NCI-H446 treated with DMSO at 0.1 percent for 48 hours (cell line): ENCODE data around the gene CCDC61.

Experiments used
- DNase-seq: peaks from one replicate; lab custom pipeline; 2025; lab: John Stamatoyannopoulos, UW

The CCDC61 gene, protein sequence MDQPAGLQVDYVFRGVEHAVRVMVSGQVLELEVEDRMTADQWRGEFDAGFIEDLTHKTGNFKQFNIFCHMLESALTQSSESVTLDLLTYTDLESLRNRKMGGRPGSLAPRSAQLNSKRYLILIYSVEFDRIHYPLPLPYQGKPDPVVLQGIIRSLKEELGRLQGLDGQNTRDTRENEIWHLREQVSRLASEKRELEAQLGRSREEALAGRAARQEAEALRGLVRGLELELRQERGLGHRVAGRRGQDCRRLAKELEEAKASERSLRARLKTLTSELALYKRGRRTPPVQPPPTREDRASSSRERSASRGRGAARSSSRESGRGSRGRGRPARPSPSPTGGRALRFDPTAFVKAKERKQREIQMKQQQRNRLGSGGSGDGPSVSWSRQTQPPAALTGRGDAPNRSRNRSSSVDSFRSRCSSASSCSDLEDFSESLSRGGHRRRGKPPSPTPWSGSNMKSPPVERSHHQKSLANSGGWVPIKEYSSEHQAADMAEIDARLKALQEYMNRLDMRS

DNA sequence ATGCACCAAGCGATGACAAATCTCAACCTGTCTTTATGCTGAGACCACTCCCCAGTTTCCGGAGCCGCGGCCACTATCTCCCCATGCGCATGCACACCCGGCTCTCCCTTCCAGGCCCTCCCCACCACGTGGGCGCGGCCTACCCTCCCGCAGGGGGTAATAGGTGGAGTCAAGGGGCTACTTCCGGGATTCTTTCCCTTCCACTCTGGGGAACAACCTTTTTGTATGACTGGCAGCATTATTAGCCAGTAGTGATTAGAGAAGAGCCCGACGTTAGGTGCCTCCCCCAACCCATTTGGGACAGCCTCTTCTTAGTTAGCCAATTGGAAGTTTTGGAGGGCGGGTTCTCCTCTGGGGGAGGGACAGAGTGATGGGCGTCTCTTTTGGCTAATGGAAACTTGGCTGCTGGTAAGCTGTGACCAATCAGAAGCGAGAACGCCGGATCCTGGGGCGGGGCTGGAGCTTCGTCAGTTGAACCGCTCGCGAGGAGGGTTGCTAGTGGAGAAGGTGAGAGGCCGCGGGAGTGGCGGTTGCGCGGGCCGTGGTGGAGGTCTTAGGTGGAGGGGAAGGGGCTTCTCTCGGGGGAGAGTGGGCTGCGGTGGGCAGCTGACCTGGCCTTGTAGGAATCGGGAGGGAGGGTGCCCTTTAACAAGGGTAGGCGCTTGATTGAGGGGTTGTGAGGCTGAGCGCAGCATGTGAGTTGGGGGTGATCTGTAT, at the start of gene CCDC61:
TSS of gene CCDC61 (plus strand) at position 470 of the 717 bp plus-strand sequence. CDS start 7,552 bp downstream, outside the sequence.
- DNase-seq, result peak; percentile 100

DNA sequence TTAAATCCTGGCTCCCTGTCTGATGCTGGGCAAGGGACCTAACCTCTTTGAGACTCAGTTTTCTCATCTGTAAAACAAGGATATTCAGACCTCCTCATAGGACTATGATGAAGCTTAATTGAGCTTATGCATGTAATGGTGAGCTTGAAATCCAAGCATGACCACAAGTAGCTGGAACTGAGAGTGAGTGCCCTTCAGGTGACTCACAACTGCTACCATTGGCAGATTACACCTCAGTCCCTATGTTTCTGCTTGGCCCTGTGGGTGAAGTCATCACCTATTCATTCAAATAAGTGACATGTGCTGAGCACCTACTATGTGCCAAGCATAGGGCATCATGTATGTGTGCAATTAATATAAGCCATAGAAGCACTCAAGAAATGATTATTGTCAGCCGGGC, 47.3 kb upstream of the CCDC61 start:
- DNase-seq, result no peak

DNA sequence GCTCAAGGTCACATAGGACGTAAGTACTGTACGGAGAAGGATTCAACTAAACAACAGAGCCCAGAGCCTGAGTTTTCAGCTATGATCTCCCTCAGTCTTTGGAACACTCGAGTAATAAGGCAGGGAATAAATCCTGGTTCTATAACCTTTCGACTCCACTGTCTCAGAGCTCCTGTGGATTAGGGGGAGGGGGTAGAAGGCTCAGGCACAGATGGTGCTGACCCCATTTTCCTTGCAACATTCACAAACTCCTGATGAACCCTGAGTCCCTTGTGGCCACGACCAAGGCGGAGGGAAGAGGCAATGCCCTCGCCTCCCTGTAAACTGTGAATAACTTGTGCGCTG, 43.0 kb upstream of the CCDC61 start:
- no peak for DNase-seq

DNA sequence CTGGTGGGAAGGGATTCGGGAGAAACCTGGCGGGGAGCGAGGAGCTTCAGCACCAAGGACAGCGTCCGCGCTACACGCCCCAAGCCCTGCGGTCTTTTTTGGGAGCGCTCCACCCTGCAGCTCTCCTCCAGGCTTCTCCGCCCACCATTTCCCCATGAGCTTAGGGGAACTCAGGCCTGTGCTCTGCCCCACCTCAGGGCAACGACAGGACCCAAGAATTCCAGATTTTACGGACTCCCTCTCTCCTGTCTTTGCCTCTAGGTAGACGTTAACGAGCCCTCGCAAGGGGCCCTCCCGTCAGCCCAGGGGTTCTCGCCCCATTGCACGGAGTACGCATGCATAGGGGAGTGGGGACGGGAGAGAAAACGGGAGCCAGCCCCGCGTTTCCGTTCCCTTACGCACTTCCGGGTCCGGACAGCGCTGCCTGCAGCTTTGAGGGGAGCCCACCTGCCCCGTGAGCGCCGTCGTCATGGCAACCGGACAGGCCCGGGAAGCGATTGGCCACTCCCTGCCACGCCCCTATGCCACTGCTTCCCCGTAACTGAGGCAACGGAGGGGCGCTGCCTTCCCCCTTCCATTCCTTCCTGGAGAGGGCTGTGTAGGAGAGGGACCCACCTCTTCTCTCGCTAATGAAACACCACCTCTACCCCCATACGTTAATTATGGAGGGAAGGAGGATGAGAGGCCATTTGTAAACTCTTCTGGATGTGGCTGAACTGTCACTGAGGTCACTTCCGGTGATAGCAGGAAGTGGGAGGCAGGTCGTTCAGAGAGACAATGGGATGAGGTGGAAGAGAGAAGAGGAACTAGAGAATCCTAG, 42.4 kb upstream of the CCDC61 start:
- DNase-seq, result no peak

DNA sequence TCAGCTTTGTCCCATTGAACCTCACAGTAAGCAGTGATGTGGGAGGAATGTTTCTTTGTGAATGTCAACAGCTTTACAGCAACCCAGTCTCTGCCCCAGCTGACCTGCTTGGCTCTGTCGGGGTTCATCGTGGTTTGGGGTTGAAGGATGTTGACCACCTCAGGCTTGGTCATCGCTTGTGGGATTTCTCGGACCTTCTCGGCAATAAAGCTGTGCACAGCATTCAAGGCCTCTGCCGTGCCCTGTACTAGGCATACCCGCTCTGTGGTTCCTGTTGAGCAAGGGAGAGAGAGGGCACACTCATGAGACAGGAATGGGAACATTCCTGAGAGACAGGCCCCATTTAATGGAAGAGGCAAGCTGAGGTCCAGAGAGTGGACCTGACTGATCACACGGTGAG, 41.6 kb upstream of the CCDC61 start:
- DNase-seq, result no peak

DNA sequence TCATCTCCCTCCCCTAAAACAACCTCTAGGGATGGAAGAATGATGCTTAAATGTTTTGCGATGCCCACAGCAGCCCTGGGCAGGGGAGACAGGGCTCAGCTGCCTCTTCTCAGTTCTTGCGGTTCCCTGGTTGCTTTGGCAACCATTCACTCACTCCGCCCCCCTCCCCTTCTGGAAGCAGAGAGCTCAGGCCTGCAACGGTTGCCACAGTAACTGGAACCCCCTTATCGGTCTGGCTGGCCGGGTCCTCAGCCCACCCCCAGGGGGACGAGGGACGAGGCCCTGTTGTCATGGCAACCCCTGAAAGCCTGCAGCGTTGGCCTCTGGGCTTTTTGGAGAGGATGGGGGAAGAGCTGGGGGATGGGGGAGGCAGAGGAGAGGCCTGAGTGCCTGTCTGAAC, 41.1 kb upstream of the CCDC61 start:
- no peak for DNase-seq

DNA sequence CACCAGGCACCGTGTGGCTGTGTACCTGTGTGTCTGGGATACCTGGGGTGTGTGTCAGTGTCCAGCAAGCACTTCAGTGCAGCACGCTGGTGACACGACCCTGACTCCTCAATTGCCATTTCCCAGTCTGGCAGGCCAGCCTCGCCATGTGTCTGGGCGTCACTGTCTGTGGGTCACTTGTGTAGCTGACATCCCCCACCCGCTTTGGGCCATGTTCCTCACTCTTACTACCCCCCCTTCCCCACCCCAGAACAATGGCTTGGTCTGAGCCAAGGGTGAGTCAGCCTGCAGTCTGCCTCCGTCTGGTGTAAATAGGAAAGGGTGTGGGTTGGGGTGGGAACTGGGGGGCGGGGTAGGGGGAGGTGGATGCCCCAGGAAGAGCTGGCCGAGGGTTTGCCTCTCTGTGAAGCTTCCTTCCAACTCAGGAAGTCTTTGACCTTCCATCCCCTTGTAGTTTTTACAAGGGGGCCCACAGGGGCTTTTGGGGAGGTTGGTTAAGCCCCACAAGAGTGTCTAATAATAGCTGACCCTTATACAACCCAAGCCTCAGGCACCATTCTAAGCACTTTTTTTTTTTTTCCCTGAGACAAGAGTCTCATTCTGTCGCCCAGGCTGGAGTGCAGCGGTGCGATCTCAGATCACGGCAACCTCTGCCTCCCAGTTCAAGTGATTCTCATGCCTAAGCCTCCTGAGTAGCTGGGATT, 39.2 kb upstream of the CCDC61 start:
- no peak for DNase-seq

DNA sequence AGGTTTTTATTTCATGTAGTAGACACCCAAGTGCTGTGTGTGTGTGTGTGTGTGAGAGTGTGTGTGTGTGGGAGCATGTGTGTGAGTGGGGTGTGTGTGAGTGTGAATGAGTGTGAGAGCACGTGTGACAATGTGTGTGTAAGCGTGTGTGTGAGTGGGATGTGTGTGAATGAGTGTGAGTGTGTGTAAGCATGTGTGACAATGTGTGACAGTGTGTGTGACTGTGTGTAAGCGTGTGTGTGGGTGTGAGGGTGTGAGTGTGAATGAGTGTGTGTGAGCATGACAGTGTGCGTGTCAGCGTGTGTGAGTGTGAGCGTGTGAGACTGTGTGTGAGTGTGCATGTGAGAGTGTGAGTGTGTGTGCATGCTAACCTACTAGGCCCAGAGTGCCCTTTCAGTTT, 36.9 kb upstream of the CCDC61 start:
- DNase-seq, result no peak

DNA sequence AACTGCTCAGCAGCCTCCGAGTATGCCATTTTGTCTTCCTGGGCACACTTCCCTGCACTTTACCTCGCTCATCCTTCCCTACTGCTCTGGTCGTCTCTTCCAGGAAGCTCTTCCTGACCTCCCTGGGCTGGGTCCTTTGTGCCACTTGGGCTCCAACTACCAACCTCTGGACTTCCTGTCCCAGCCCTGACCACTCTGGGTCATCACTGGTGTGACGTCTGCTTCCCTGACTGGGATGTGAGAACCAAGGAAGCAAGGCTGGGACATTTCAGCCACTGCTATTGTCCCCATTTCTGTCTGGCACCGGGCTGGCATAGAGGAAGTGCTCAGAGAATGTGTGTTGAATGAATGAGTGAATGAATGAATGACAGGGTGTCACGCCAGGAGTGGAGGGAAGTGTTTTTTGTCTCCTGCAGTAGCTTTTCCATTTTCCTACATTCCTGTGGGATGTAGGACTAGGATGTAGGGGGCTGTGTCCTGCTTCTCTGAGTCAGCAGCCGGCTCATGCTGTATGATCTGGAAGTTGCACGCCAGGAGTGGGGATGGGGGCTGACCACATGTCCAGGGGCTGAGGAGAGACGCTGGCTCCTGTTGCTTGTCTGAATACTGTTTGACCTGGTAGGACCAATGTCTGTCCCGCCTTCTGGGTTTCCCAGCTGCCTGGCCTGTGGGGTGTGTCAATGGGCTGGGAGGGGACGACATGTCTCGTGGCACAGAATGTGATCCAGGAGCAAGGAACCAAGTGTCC, 36.3 kb upstream of the CCDC61 start:
- no peak for DNase-seq

DNA sequence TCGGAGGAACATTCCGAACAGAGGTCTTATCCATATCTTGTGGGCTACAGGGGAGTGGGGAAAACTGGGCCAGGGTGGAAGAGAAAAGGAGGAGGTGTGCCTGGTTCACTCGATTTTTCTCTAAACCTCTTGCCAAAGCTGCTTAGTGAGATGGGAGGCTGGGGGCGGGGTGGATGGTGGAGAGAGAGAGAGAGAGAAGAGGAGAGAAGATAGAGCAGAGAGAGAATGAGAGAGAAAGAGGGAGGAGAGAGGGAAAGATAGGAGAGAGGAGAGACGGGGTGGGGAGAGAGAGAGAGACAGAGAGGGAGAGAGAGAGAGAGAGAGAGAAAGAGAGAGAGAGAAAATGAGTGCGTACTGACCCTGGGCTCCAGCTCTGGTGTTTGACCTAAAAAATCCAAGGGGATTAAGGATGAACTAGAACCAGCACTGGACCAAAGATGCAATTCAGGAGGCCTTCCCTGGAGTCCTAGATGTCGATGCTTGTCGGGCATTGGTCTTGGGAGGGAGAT, 35.7 kb upstream of the CCDC61 start:
- no peak for DNase-seq

DNA sequence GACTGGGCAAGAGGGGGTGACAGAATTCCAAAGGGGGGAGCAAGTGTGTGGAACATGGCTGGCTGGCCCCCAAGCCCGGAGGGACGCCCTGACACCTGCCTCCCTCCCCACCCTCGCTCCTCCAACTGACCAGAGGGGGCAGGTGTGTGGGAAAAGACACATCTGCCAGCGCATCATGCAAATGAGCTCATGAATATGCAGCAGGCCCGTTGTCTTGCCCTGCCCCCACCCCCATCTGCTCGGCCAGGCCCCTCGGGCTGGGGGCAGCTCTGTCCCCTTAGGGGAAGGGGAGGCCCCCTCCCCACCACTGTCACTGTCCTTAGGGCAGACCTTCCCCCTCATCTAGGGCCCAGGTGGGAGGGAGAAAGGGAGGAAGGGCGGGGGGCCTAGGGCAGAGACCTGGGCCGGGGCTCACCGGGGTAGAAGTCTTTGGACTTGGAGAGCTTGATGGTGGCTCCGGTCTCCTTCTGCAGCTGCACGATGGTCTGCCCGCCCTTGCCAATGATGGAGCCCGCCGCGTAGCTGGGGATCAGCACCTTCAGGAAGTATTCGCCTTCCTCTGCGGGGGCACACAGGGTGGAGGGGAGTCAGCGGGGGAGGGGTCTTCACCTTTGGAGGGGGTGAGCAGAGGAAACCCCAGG, 34.6 kb upstream of the CCDC61 start:
- DNase-seq, result no peak

DNA sequence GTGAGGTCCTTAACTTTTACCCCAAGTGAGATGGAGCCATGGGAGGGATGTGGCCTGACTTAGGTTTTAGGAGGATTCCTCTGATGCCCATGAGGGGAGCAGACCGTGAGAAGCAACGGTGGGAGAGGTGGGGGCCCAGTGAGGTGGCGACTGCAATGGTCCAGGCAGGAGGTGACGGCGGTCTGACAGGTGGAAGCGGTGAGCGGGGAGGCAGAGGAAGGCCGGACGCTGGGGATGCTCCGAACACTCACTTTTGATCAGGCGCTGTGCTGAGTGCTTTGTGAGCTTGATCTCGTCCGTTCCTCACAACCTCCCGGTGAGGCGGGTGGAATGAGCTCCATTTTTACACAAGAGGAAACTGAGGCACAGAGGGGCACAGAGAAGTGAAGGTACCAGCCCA, 33.2 kb upstream of the CCDC61 start:
- no peak for DNase-seq

DNA sequence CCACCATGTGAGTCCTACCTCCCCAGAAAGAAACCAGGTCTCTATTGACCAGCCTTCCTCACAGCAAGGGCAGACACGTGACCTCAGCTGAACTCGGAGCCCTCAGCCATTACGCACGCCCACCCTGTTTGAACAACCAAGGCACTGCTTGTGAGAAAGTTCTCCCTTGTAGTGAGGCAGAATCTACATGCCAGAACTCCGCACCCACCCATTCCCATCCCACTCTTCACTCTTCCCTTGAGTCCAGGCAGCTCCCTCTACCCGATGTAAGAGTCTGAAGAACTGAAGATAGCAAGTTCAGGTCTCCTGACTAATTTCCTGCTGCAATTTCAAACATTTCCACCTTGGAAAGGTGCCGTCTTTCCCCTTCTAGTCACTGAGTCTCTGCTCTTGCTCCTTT, 28.0 kb upstream of the CCDC61 start:
- DNase-seq, result no peak

DNA sequence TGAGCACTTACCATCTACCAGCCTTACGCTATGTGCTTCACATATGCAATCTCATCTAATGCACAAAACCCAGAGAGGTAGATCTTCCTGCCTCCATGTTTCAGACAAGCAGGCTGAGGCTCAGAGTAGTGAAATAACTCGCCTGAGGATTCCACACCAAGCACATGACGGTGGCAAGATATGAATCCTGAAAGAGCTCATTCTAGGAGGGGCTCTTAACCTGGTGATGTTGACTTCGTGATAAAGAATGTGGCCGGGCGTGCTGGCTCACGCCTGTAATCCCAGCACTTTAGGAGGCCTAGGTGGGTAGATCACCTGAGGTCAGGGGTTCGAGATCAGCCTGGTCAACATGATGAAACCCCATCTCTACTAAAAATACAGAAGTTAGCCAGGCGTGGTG, 26.6 kb upstream of the CCDC61 start:
- no peak for DNase-seq

DNA sequence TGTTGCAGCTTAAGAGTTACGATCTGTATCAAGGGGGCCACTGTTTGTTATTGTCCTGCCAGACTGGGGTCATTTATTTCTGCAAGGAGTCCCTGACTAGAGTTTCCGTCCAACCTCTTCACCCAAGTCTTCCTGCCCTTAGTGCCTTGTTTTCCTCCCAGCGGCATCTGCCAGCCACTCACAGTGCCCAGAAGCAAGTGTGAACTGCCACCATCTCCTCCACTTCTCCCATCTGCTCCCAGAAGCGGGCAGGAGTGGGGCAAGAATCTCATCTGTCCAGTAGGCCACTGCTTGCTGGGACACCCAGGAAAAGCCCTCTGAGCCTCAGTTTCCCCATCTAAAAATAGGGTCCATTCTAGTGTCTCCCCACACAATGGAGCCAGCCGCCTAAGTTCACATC, 25.6 kb upstream of the CCDC61 start:
- no peak for DNase-seq

DNA sequence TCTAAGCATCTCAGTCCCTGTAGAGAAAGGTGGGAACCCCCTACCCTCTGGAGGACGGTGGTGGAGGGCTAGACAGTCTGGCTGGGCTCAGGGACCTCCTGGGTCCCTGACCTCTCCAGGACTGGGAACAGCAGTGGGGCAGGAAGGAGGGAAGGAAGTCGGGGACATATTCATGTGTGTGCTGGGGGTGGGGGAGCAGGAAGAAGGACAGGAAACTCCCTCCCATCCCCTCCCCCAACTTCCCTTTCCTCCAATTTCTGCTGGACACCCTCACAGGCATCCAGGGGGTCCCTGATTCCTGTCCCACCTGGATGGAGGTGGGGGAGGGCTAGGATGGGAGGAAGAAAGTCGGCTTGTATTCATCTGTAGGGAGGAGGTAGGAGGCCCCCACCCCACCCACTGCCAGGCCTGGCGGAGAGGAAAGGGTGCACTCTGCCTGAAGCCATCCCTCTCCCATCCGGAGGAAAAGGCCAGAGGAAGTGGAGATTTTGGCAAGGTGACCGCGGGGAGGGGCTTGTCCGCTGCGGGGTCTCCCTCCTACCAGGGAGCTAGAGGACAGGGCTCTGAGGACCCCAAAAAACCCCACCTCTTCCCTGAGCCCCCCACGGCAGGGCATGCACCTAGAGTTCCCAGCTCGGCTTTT, 23.9 kb upstream of the CCDC61 start:
- DNase-seq, result no peak

DNA sequence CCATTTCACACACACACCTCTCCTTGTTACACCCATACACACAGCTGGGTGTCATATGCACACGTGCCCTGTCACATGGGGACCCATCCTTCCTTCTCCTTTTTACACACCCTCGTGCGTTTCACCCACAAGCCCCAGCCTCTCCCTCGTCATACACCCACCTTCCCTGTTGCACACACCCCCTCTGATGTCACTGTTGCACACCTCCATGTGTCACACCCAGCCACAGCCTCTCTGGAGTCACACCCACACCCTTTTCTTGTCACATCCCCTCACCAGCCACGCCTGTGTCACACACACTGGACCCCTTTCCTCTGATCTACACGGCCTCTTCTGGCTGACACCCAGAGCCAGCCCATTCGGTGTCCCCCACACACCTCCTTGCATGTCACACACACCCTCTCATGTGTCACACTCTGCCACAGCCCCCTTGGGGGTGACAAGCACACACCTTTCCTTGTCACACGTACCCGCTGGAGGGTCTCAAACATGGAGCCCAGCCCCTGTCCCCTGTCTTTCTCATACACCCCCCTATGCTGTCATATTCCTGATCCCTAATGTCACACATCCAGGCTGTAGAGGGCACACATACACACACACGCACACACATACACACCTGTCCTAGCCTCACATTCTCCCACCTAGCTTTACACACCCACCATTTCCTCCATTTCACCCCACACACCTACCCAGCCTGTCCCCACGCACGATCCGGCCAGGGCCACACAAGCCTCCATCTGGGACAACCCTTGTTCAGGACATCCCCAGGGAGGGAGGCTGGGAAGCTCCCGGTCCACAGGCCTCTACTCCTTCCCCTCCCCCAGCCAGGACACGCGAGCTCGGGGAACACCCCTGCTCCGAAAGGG, 23.0 kb upstream of the CCDC61 start:
- DNase-seq, result no peak

DNA sequence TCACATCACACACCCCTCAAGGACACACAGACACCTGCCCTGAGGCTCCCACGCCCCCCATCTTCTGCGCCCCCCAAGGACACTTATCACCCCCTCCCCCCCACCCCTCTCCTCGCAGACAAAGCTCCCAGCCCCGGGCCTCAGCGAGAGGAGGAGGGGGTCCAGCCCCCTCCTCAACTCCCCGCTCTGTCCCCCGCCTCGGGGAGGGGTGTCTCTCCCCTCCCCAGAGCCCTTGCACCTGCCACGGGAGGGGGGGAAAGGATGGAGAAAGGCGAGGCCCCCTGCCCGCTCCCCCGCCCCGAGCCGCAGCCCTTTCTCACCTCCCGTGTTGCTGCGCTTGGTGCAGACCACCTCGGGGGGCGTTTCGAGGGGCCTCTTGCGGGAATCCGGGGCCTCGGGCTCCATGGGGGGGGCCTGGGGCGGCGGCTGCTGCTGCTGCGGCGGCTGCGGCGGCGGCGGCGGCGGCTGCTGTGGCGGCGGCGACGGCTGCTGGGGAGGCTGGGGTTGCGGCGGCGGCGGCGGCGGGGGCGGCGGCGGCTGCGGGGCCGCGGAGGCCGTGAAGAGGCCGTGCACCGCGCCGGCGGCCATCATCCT, 22.2 kb upstream of the CCDC61 start:
- DNase-seq, result no peak
